Endodermal cell (in vitro differentiated cells): ENCODE measurements around the gene HES4. TPM values are rescaled to one million over a fixed set of nuclear protein-coding genes. Genes with fewer than 3 reads are reported as not detected.
A peak's percentile ranks its signal among the peaks of the same experiment; 100 is the strongest.
"Not testable (repeated sequence)": the region's sequence is repeated elsewhere in the genome, so short reads cannot be mapped to it uniquely, and the experiment has no call there.

ENCODE experiments used
- DNase-seq: peaks from one replicate; pipeline ENCODE4 v3.0.0-alpha.2; 2017
- H3K27ac ChIP-seq: 2 replicates; pipeline ENCODE4 v1.5.1; 2013; ENCODE audit warnings: mild to moderate bottlenecking, low read depth, low read length, moderate library complexity
- H3K27me3 ChIP-seq: 2 replicates; pipeline ENCODE4 v1.6.1; 2013; ENCODE audit warnings: mild to moderate bottlenecking, low read length, moderate library complexity; ENCODE audit not compliant: insufficient read depth, control insufficient read depth, poor library complexity, severe bottlenecking
- H3K36me3 ChIP-seq: 2 replicates; pipeline ENCODE4 v1.7.0; 2013; ENCODE audit warnings: mild to moderate bottlenecking, low read length, moderate library complexity; ENCODE audit not compliant: control insufficient read depth, insufficient read depth
- H3K4me1 ChIP-seq: one replicate; pipeline ENCODE4 v1.7.0; 2013; ENCODE audit warnings: low read length; ENCODE audit not compliant: control insufficient read depth, insufficient read depth
- H3K4me3 ChIP-seq: 2 replicates; pipeline ENCODE4 v1.5.1; 2013; ENCODE audit warnings: mild to moderate bottlenecking, low read length, moderate library complexity
- H3K9ac ChIP-seq: 2 replicates; pipeline ENCODE4 v1.6.1; 2013; ENCODE audit warnings: mild to moderate bottlenecking, low read length, moderate library complexity; ENCODE audit not compliant: poor library complexity, severe bottlenecking; ENCODE audit errors: extremely low read depth
- H3K9me3 ChIP-seq: 2 replicates; pipeline ENCODE4 v1.6.1; 2013; ENCODE audit warnings: mild to moderate bottlenecking, low read length, moderate library complexity; ENCODE audit not compliant: control insufficient read depth
- H3K27ac Mint-ChIP-seq: 2 replicates; pipeline ENCODE4 v1.8.0; 2020; ENCODE audit warnings: mixed read lengths
- H3K27me3 Mint-ChIP-seq: 2 replicates; pipeline ENCODE4 v1.8.0; 2021; ENCODE audit warnings: mild to moderate bottlenecking, mixed read lengths; ENCODE audit not compliant: insufficient read depth
- H3K36me3 Mint-ChIP-seq: 2 replicates; pipeline ENCODE4 v1.8.0; 2020; ENCODE audit warnings: low read depth, mixed read lengths
- H3K4me1 Mint-ChIP-seq: 2 replicates; pipeline ENCODE4 v1.8.0; 2020; ENCODE audit warnings: mixed read lengths
- H3K4me3 Mint-ChIP-seq: 2 replicates; pipeline ENCODE4 v1.8.0; 2020; ENCODE audit warnings: mild to moderate bottlenecking, moderate library complexity, mixed read lengths
- H3K9me3 Mint-ChIP-seq: 2 replicates; pipeline ENCODE4 v1.8.0; 2020; ENCODE audit warnings: mild to moderate bottlenecking, mixed read lengths
- CTCF ChIP-seq: fragments of 200-600 bp; sonication (generic); conservative IDR thresholded peaks from 2 replicates; pipeline ENCODE4 v1.5.0; 2021; ENCODE audit warnings: antibody characterized with exemption, mild to moderate bottlenecking
- WGBS, 2 experiments: methylation state at CpG; one replicate each; pipeline versions ENCODE4 v1.1.5 to v1.1.7; 2013; ENCODE audit warnings: missing lambda C conversion rate in 2 of 2, mixed read lengths in 1 of 2; ENCODE audit not compliant: insufficient coverage in 1 of 2, insufficient read length in 1 of 2; 5-methylcytosine and 5-hydroxymethylcytosine counted together
- total RNA-seq, 2 donors: library from RNA; stranded (reverse); fragmentation: NEBNext Ultra II Directional in 1 of 2; extraction: Animal tissue kit (Norgen Biotek cat#: 25700) in 1 of 2; gene quantifications; 2 replicates in 1 of 2; 3 replicates in 1 of 2; pipeline ENCODE4 v1.2.1, GENCODE V29; 2021

The HES4 gene
- total RNA-seq, 2 donors from 2014 or later, result 16.1 to 19.7 TPM

- Mint-ChIP-seq H3K4me3 (peak overlapping the region; percentile 49), H3K4me1 (peaks cover 7% of the 10 kb centered on the region), H3K27ac (peak overlapping the region; percentile 75), H3K36me3 (peaks cover 17% of the 10 kb centered on the region), H3K27me3 (peaks cover 36% of the 10 kb centered on the region), H3K9me3 (no peaks in the 10 kb centered on the region)
- Histone ChIP-seq H3K4me3 (no peak overlapping the region), H3K36me3 (peaks cover 6% of the 10 kb centered on the region), H3K9ac (no peak overlapping the region), H3K9me3 (no peaks in the 10 kb centered on the region), H3K4me1 (peaks cover 6% of the 10 kb centered on the region), H3K27ac (peak overlapping the region; percentile 86), H3K27me3 (peaks cover 8% of the 10 kb centered on the region)
- TF ChIP-seq CTCF, result no peak
- 30 to 62% methylated on average over 5 to 16 of the region's 16 CpGs for WGBS, 2 experiments
- DNase-seq, result peak; percentile 82
Observed at GRCh38 chr1:1032424-1032823, 32.5 kb upstream of the HES4 start.

GRCh38 chr1:1031659-1032235, 31.9 kb upstream of the HES4 start:
- peaks cover 9% of the 10 kb centered on the region for H3K36me3 ChIP-seq
- DNase-seq, result no peak
- peak overlapping the region; percentile 86 for H3K27ac ChIP-seq
- peaks cover 31% of the 10 kb centered on the region for H3K27me3 Mint-ChIP-seq
- H3K27ac Mint-ChIP-seq, result no peak overlapping the region
- H3K36me3 Mint-ChIP-seq, result peaks cover 16% of the 10 kb centered on the region
- H3K27me3 ChIP-seq, result peaks cover 4% of the 10 kb centered on the region
- TF ChIP-seq CTCF, result no peak
- 92 to 95% methylated on average over 8 to 11 of the region's 11 CpGs for WGBS, 2 experiments
- H3K9me3 Mint-ChIP-seq, result no peaks in the 10 kb centered on the region
- peaks cover 9% of the 10 kb centered on the region for H3K4me1 Mint-ChIP-seq
- H3K4me3 Mint-ChIP-seq, result no peak overlapping the region
- no peaks in the 10 kb centered on the region for H3K9me3 ChIP-seq
- H3K9ac ChIP-seq, result no peak overlapping the region
- H3K4me3 ChIP-seq, result no peak overlapping the region
- H3K4me1 ChIP-seq, result peaks cover 6% of the 10 kb centered on the region

DNA sequence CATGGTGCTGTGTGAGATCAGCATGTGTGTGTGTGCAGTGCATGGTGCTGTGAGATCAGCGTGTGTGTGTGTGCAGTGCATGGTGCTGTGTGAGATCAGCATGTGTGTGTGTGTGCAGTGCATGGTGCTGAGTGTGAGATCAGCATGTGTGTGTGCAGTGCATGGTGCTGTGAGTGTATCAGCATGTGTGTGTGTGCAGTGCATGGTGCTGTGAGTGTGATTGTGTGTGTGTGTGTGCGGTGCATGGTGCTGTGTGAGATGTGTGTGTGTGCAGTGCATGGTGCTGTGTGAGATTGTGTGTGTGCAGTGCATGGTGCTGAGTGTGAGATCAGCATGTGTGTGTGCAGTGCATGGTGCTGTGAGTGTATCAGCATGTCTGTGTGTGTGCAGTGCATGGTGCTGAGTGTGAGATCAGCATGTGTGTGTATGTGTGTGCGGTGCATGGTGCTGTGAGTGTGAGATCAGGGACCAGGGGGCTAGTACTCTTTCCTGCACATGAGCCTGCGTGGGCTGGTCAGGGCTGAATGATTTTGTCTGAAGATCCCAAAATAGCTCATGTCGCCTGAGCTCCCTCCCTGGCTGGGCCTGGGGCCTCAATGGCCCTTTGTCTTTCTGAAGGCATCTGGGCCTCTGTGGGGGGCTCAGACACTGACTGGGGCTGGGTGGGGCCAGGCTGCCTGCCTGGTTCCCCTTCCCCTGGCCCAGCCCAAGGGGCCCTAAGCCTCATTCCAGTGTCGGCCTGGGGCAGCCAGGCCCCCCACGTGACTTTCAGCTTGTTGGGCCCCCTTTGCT, 31.2 kb upstream of the HES4 start:
- Mint-ChIP-seq H3K27me3 (peaks cover 25% of the 10 kb centered on the region), H3K36me3 (peaks cover 12% of the 10 kb centered on the region), H3K4me1 (peaks cover 10% of the 10 kb centered on the region)
- H3K4me3 Mint-ChIP-seq, H3K4me3 ChIP-seq, DNase-seq, H3K9ac ChIP-seq, H3K27ac Mint-ChIP-seq, H3K9me3 Mint-ChIP-seq, H3K27me3 ChIP-seq, H3K4me1 ChIP-seq, H3K9me3 ChIP-seq: not testable (repeated sequence)
- H3K36me3 ChIP-seq, result peaks cover 16% of the 10 kb centered on the region
- WGBS, 2 experiments, result 70 to 78% methylated on average over 4 to 7 of the region's 7 CpGs
- H3K27ac ChIP-seq, result peak overlapping the region; percentile 32
